Keratinocyte (primary cell): Measurements from ENCODE around the gene HPSE2.

Experiments
- CTCF ChIP-seq, 3 experiments: IDR thresholded peaks in 1 of 3; conservative IDR thresholded peaks in 1 of 3; optimal IDR thresholded peaks in 1 of 3; 2 replicates in 2 of 3; 3 replicates in 1 of 3; pipeline versions ENCODE3 to v1.5.1; 2011; ENCODE audit warnings: low read length in 3 of 3, mild to moderate bottlenecking in 3 of 3, moderate library complexity in 2 of 3, control low read depth in 1 of 3, inconsistent platforms in 1 of 3; ENCODE audit not compliant: insufficient read depth in 2 of 3; ENCODE audit errors: extremely low read depth in 1 of 3
- EZH2 ChIP-seq: IDR thresholded peaks from one replicate; pipeline ENCODE4 v1.6.1; 2012; ENCODE audit warnings: inconsistent platforms, mild to moderate bottlenecking, low read length, moderate library complexity

GRCh38 chr10:99123851-99124250 is 111.8 kb downstream of the HPSE2 start:
- TF ChIP-seq CTCF (optimal IDR thresholded peaks at IDR 0.05 in 1 of 3, IDR thresholded peaks at IDR 0.05 in 1 of 3, conservative IDR thresholded peaks at IDR 0.05 in 1 of 3; ENCODE audit: extremely low read depth in 1 of 3, insufficient read depth in 2 of 3, low read length in 3 of 3) (no peak), EZH2 (no peak)
